Endodermal cell (in vitro differentiated cells): Measurements from ENCODE around the gene CYP11A1. TPM values are rescaled to one million over a fixed set of nuclear protein-coding genes. Genes with fewer than 3 reads are reported as not detected.

Experiments used
- DNase-seq: peaks from one replicate; pipeline ENCODE4 v3.0.0-alpha.2; 2017
- H3K27ac ChIP-seq: 2 replicates; pipeline ENCODE4 v1.5.1; 2013; ENCODE audit warnings: mild to moderate bottlenecking, low read depth, low read length, moderate library complexity
- H3K27me3 ChIP-seq: 2 replicates; pipeline ENCODE4 v1.6.1; 2013; ENCODE audit warnings: mild to moderate bottlenecking, low read length, moderate library complexity; ENCODE audit not compliant: insufficient read depth, control insufficient read depth, poor library complexity, severe bottlenecking
- H3K36me3 ChIP-seq: 2 replicates; pipeline ENCODE4 v1.7.0; 2013; ENCODE audit warnings: mild to moderate bottlenecking, low read length, moderate library complexity; ENCODE audit not compliant: control insufficient read depth, insufficient read depth
- H3K4me1 ChIP-seq: one replicate; pipeline ENCODE4 v1.7.0; 2013; ENCODE audit warnings: low read length; ENCODE audit not compliant: control insufficient read depth, insufficient read depth
- H3K4me3 ChIP-seq: 2 replicates; pipeline ENCODE4 v1.5.1; 2013; ENCODE audit warnings: mild to moderate bottlenecking, low read length, moderate library complexity
- H3K9ac ChIP-seq: 2 replicates; pipeline ENCODE4 v1.6.1; 2013; ENCODE audit warnings: mild to moderate bottlenecking, low read length, moderate library complexity; ENCODE audit not compliant: poor library complexity, severe bottlenecking; ENCODE audit errors: extremely low read depth
- H3K9me3 ChIP-seq: 2 replicates; pipeline ENCODE4 v1.6.1; 2013; ENCODE audit warnings: mild to moderate bottlenecking, low read length, moderate library complexity; ENCODE audit not compliant: control insufficient read depth
- H3K27ac Mint-ChIP-seq: 2 replicates; pipeline ENCODE4 v1.8.0; 2020; ENCODE audit warnings: mixed read lengths
- H3K27me3 Mint-ChIP-seq: 2 replicates; pipeline ENCODE4 v1.8.0; 2021; ENCODE audit warnings: mild to moderate bottlenecking, mixed read lengths; ENCODE audit not compliant: insufficient read depth
- H3K36me3 Mint-ChIP-seq: 2 replicates; pipeline ENCODE4 v1.8.0; 2020; ENCODE audit warnings: low read depth, mixed read lengths
- H3K4me1 Mint-ChIP-seq: 2 replicates; pipeline ENCODE4 v1.8.0; 2020; ENCODE audit warnings: mixed read lengths
- H3K4me3 Mint-ChIP-seq: 2 replicates; pipeline ENCODE4 v1.8.0; 2020; ENCODE audit warnings: mild to moderate bottlenecking, moderate library complexity, mixed read lengths
- H3K9me3 Mint-ChIP-seq: 2 replicates; pipeline ENCODE4 v1.8.0; 2020; ENCODE audit warnings: mild to moderate bottlenecking, mixed read lengths
- WGBS, 2 experiments: methylation state at CpG; one replicate each; pipeline versions ENCODE4 v1.1.5 to v1.1.7; 2013; ENCODE audit warnings: missing lambda C conversion rate in 2 of 2, mixed read lengths in 1 of 2; ENCODE audit not compliant: insufficient coverage in 1 of 2, insufficient read length in 1 of 2; 5-methylcytosine and 5-hydroxymethylcytosine counted together
- total RNA-seq, 2 donors: library from RNA; stranded (reverse); fragmentation: NEBNext Ultra II Directional in 1 of 2; extraction: Animal tissue kit (Norgen Biotek cat#: 25700) in 1 of 2; gene quantifications; 2 replicates in 1 of 2; 3 replicates in 1 of 2; pipeline ENCODE4 v1.2.1, GENCODE V29; 2021
- TF ChIP-seq, protein P1 (sequence below): fragments of 200-600 bp; sonication (generic); conservative IDR thresholded peaks from 2 replicates; pipeline ENCODE4 v1.5.0; 2021; ENCODE audit warnings: antibody characterized with exemption, mild to moderate bottlenecking

The CYP11A1 gene
- total RNA-seq, 2 donors from 2014 or later: 4.8 to 5.3 TPM

DNA sequence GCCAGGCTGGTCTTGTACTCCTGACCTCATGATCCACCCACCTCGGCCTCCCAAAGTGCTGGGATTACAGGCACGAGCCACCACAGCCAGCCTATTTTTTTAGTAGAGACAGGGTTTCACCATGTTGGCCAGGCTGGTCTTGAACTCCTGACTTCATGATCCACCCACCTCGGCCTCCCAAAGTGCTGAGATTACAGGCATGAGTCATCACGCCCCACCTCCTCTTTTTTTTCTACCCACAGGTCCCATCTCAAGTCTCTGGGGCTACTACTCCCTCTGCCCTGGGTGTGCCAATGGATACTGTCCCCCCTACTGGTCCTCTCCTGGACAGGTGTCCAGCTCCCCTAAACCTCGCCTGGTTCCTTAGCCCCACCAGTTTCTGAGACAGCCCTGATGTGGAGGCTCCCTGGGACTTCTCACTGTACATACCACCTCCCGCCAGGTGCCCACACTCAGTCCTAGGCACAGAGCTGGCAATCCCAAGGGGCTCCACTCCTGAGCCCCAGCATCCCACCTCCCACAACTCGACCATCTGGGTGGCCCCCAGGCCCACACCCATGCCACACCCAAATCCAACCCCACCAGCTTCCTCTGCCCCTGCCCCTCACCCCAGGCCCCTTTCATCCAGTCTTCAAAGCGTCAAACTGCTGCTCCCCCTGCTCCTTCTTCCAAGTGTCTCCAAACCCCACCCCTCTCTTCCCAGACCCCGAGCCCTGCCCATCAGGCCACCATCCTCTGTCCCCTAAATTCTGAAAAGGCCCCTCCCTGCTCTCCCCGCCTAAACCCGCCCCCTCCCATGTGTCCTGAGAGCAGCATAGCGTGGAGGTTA lies 13.1 kb upstream of the CYP11A1 start:
- H3K4me3 ChIP-seq: no peak overlapping the region
- H3K27me3 ChIP-seq: no peaks in the 10 kb centered on the region
- Mint-ChIP-seq H3K4me3 (no peak overlapping the region), H3K9me3 (no peaks in the 10 kb centered on the region), H3K27me3 (no peaks in the 10 kb centered on the region), H3K27ac (no peak overlapping the region), H3K4me1 (no peaks in the 10 kb centered on the region), H3K36me3 (no peaks in the 10 kb centered on the region)
- TF ChIP-seq, protein P1, sequence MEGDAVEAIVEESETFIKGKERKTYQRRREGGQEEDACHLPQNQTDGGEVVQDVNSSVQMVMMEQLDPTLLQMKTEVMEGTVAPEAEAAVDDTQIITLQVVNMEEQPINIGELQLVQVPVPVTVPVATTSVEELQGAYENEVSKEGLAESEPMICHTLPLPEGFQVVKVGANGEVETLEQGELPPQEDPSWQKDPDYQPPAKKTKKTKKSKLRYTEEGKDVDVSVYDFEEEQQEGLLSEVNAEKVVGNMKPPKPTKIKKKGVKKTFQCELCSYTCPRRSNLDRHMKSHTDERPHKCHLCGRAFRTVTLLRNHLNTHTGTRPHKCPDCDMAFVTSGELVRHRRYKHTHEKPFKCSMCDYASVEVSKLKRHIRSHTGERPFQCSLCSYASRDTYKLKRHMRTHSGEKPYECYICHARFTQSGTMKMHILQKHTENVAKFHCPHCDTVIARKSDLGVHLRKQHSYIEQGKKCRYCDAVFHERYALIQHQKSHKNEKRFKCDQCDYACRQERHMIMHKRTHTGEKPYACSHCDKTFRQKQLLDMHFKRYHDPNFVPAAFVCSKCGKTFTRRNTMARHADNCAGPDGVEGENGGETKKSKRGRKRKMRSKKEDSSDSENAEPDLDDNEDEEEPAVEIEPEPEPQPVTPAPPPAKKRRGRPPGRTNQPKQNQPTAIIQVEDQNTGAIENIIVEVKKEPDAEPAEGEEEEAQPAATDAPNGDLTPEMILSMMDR: no peak
- no peaks in the 10 kb centered on the region for H3K4me1 ChIP-seq
- no peaks in the 10 kb centered on the region for H3K9me3 ChIP-seq
- 79 to 90% methylated on average over 6 to 12 of the region's 12 CpGs for WGBS, 2 experiments
- no peak overlapping the region for H3K9ac ChIP-seq
- H3K27ac ChIP-seq: no peak overlapping the region
- no peak for DNase-seq
- H3K36me3 ChIP-seq: no peaks in the 10 kb centered on the region

DNA sequence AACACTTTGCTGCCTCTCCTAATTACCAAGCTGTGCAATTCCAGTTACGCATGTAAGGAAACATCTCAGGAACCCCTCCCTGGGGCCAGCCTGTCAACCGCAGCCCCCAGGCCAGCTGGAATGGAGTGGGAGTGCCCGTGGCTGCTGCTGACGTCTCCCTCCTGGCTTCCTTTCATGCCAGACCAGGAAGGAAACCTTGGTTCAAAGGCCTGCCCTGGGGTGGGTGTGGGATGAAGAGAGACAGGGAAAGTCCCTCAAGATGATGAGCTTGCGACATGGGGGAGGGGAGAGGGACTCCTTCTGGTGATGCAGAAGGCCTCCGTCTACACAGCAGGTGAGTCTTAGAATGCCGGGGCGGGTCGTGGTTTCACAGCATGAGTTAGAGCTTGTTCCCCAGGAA lies 11.4 kb upstream of the CYP11A1 start:
- H3K4me3 ChIP-seq: no peak overlapping the region
- H3K4me1 ChIP-seq: no peaks in the 10 kb centered on the region
- H3K27ac ChIP-seq: no peak overlapping the region
- no peaks in the 10 kb centered on the region for H3K9me3 ChIP-seq
- Mint-ChIP-seq H3K36me3 (no peaks in the 10 kb centered on the region), H3K4me3 (no peak overlapping the region), H3K27ac (no peak overlapping the region), H3K9me3 (no peaks in the 10 kb centered on the region), H3K27me3 (no peaks in the 10 kb centered on the region), H3K4me1 (peaks cover 7% of the 10 kb centered on the region)
- TF ChIP-seq, protein P1: no peak
- no peaks in the 10 kb centered on the region for H3K36me3 ChIP-seq
- WGBS, 2 experiments: 70 to 80% methylated on average over 4 to 9 of the region's 9 CpGs
- H3K9ac ChIP-seq: no peak overlapping the region
- H3K27me3 ChIP-seq: no peaks in the 10 kb centered on the region
- DNase-seq: no peak

DNA sequence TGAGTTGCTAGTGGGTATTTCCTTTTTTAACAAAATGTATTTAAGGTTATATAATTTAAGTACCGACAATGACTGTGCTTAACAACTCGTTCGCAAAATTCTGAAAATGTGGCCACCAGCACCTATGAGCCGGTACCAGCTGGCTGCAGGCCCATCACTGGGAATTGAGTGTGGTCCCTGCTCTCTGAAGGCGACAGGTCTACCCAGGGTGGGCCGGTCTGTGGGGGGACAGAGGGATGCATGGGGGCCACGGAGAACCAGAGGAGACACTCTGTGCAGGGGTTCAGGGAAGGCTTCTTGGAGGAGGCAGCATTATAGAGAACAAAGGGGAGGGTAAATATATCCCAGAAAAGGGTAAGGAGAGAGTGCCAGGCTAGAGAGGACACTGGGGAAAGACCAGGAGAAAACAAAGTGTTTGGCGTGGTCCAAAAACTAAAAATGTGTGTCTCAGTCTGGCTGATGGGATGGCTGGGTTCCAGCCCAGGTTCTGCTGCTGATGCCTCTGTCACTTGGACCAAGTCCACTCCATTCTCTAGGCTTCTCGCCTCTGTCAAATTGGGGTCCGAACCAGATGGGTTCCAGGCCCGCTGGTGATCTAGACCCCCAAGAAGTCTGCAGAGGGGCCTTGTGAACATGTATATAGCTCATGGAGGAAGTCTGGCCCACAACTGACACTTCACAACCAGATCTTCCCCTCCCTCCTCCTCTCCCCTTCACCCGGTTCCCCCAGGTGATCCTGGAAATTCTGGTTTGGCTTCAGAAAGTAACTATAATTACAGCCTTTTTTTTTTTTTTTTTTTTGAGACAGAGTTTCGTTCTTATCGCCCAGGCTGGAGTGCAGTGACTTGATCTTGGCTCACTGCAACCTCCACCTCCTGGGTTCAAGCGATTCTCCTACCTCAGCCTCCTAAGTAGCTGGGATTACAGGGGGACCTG lies 10.7 kb upstream of the CYP11A1 start:
- Histone ChIP-seq H3K9me3 (no peaks in the 10 kb centered on the region), H3K36me3 (no peaks in the 10 kb centered on the region), H3K27ac (no peak overlapping the region), H3K4me1 (no peaks in the 10 kb centered on the region), H3K4me3 (no peak overlapping the region), H3K9ac (no peak overlapping the region), H3K27me3 (no peaks in the 10 kb centered on the region)
- 89 to 95% methylated on average over 8 to 15 of the region's 15 CpGs for WGBS, 2 experiments
- no peaks in the 10 kb centered on the region for H3K27me3 Mint-ChIP-seq
- DNase-seq: no peak
- no peak overlapping the region for H3K27ac Mint-ChIP-seq
- TF ChIP-seq, protein P1: no peak
- H3K36me3 Mint-ChIP-seq: no peaks in the 10 kb centered on the region
- peaks cover 11% of the 10 kb centered on the region for H3K4me1 Mint-ChIP-seq
- no peaks in the 10 kb centered on the region for H3K9me3 Mint-ChIP-seq
- H3K4me3 Mint-ChIP-seq: no peak overlapping the region
